ENCODE results near the gene UNCX. TPM values are rescaled to one million over a fixed set of nuclear protein-coding genes. Genes with fewer than 3 reads are reported as not detected.

UNCX gene
- total RNA-seq, 1 experiment from 2014 or later = not detected

GRCh38 chr7:1246871-1247526, 14.3 kb downstream of the UNCX start:
- ChIA-PET RAD21 (ENCODE audit: low non-redundant PET in 1 of 2, low total read pairs in 2 of 2, uncharacterized antibody in 2 of 2, unreplicated experiment in 2 of 2) (no interaction called here), CTCF (no interaction called here), POLR2A (no interaction called here)
- H3K4me1 ChIP-seq (ENCODE audit: control insufficient read depth in 1 of 2, insufficient read depth in 2 of 2, low read length in 2 of 2) = no peaks in the 10 kb centered on the region
- no peaks in the 10 kb centered on the region for H3K9me3 ChIP-seq (ENCODE audit: control insufficient read depth in 1 of 2, insufficient read depth in 1 of 2, low read depth in 1 of 2, low read length in 2 of 2)
- BruUV-seq (replicated peaks) = no TSS peak
- TF ChIP-seq CTCF (IDR thresholded peaks at IDR 0.05 in 2 of 3, conservative IDR thresholded peaks at IDR 0.05 in 1 of 3; ENCODE audit: borderline replicate concordance in 1 of 3, insufficient read depth in 1 of 3, low read depth in 2 of 3, low read length in 2 of 3) = no peak
- no peak for TF ChIP-seq REST (IDR thresholded peaks at IDR 0.05; ENCODE audit: low read depth)
- TF ChIP-seq EZH2 (IDR thresholded peaks at IDR 0.05) = no peak
- no peak for TF ChIP-seq MAX (IDR thresholded peaks at IDR 0.05)
- TF ChIP-seq CEBPB (IDR thresholded peaks at IDR 0.05; ENCODE audit: low read depth) = no peak
- TF ChIP-seq SP1 (IDR thresholded peaks at IDR 0.05; ENCODE audit: low read depth) = no peak
- no peak for TF ChIP-seq RAD21 (IDR thresholded peaks at IDR 0.05; ENCODE audit: low read depth)
- no peak for TF ChIP-seq FOSL1 (IDR thresholded peaks at IDR 0.05; ENCODE audit: low read depth)
- TF ChIP-seq ELF1 (IDR thresholded peaks at IDR 0.05; ENCODE audit: borderline replicate concordance, low read depth) = no peak
- no peak for TF ChIP-seq ZFX (IDR thresholded peaks at IDR 0.05)
- TF ChIP-seq ZBTB33 (IDR thresholded peaks at IDR 0.05; ENCODE audit: extremely low read depth, insufficient replicate concordance, low read length) = no peak
- no peak for TF ChIP-seq TCF7L2 (IDR thresholded peaks at IDR 0.05; ENCODE audit: borderline replicate concordance, extremely low read depth, insufficient read depth, insufficient read length)
- no peak for TF ChIP-seq ATF3 (IDR thresholded peaks at IDR 0.05)
- no peak for TF ChIP-seq JUND (IDR thresholded peaks at IDR 0.05)
- TF ChIP-seq POLR2AphosphoS5 (IDR thresholded peaks at IDR 0.05; ENCODE audit: low read depth, low read length) = no peak
- no peak for TF ChIP-seq EGR1 (IDR thresholded peaks at IDR 0.05; ENCODE audit: low read depth)
- no peaks in the 10 kb centered on the region for H3K27me3 ChIP-seq (ENCODE audit: insufficient read depth, low read length)
- H3K9me2 ChIP-seq (ENCODE audit: insufficient read depth) = no peaks in the 10 kb centered on the region
- H3K27ac ChIP-seq (ENCODE audit: low read depth, low read length) = no peak overlapping the region
- H3K9ac ChIP-seq (ENCODE audit: low read length) = no peak overlapping the region
- ATAC-seq (no peak), DNase-seq (ENCODE audit: low read depth, low spot score) (no peak)
- intact Hi-C loops (cut with micrococcal nuclease) = no loop called here
- H3K4me3 ChIP-seq (replicated peaks in 1 of 2; ENCODE audit: low read depth in 1 of 2, low read length in 2 of 2) = no peak overlapping the region
- no peaks in the 10 kb centered on the region for H3K79me2 ChIP-seq (ENCODE audit: insufficient read depth, low read length)
- H4K20me1 ChIP-seq (ENCODE audit: insufficient read depth) = no peaks in the 10 kb centered on the region; the same call in 1 of the 2 replicates
- no peak overlapping the region for H3K4me2 ChIP-seq (ENCODE audit: low read length)
- H3K36me3 ChIP-seq (ENCODE audit: control insufficient read depth in 1 of 2, insufficient read depth in 2 of 2, low read length in 2 of 2) = no peaks in the 10 kb centered on the region
- no peak overlapping the region for H2AFZ ChIP-seq (ENCODE audit: low read depth, low read length, poor library complexity, severe bottlenecking)

Measured in HCT116 (cell line).